ENCODE data around the gene ITFG1.

Gene ITFG1

GRCh38 chr16:47461598-47462266 is 869 bp upstream of the ITFG1 start:
- TF ChIP-seq CTCF (IDR thresholded peaks at IDR 0.05; ENCODE audit: low read depth, low read length) = no peak
- Histone ChIP-seq H3K4me3 (ENCODE audit: low read depth, low read length) (peak overlapping the region; percentile 96), H3K36me3 (no peaks in the 10 kb centered on the region; the same call in 1 of the 2 replicates), H3K9me3 (no peaks in the 10 kb centered on the region), H3K27me3 (no peaks in the 10 kb centered on the region), H3K4me1 (no peaks in the 10 kb centered on the region)
- DNase-seq = no peak

GRCh38 chr16:47460359-47460710 is 528 bp downstream of the ITFG1 start:
- DNase-seq = no peak

GRCh38 chr16:47459603-47460002 is 1.3 kb downstream of the ITFG1 start:
- TF ChIP-seq CTCF (IDR thresholded peaks at IDR 0.05; ENCODE audit: low read depth, low read length) = no peak
- no peaks in the 10 kb centered on the region for H3K4me1 ChIP-seq
- no peaks in the 10 kb centered on the region; the same call in none of the 2 replicates for H3K36me3 ChIP-seq
- no peak for DNase-seq
- H3K9me3 ChIP-seq = no peaks in the 10 kb centered on the region
- H3K27me3 ChIP-seq = no peaks in the 10 kb centered on the region
- peak overlapping the region; percentile 96 for H3K4me3 ChIP-seq (ENCODE audit: low read depth, low read length)

More at GRCh38 chr16:47460359-47460710, 528 bp downstream of the ITFG1 start:
- TF ChIP-seq CTCF (IDR thresholded peaks at IDR 0.05; ENCODE audit: low read depth, low read length) = no peak
- H3K4me1 ChIP-seq = no peaks in the 10 kb centered on the region
- H3K9me3 ChIP-seq = no peaks in the 10 kb centered on the region
- H3K4me3 ChIP-seq (ENCODE audit: low read depth, low read length) = peak overlapping the region; percentile 96
- H3K36me3 ChIP-seq = no peaks in the 10 kb centered on the region; the same call in 1 of the 2 replicates
- H3K27me3 ChIP-seq = no peaks in the 10 kb centered on the region

- H3K27me3 ChIP-seq = no peaks in the 10 kb centered on the region
- DNase-seq = no peak
- no peak for TF ChIP-seq CTCF (IDR thresholded peaks at IDR 0.05; ENCODE audit: low read depth, low read length)
- no peaks in the 10 kb centered on the region for H3K4me1 ChIP-seq
- no peaks in the 10 kb centered on the region for H3K9me3 ChIP-seq
- peaks cover 1% of the 10 kb centered on the region for H3K36me3 ChIP-seq
- no peak overlapping the region for H3K4me3 ChIP-seq (ENCODE audit: low read depth, low read length)
Measured at GRCh38 chr16:47458331-47458730, 2.5 kb downstream of the ITFG1 start.

GRCh38 chr16:47449788-47450187 is 11.1 kb downstream of the ITFG1 start:
- Histone ChIP-seq H3K9me3 (no peaks in the 10 kb centered on the region), H3K4me1 (0 out of 2 replicates have a peak, but pooled peaks cover 2% of the 10 kb centered on the region), H3K36me3 (peaks cover 18% of the 10 kb centered on the region), H3K27me3 (no peaks in the 10 kb centered on the region), H3K4me3 (ENCODE audit: low read depth, low read length) (no peak overlapping the region)
- no peak for TF ChIP-seq CTCF (IDR thresholded peaks at IDR 0.05; ENCODE audit: low read depth, low read length)
- DNase-seq = no peak

- no peak for DNase-seq
- H3K27me3 ChIP-seq = no peaks in the 10 kb centered on the region
- no peak for TF ChIP-seq CTCF (IDR thresholded peaks at IDR 0.05; ENCODE audit: low read depth, low read length)
- peaks cover 18% of the 10 kb centered on the region for H3K36me3 ChIP-seq
- no peaks in the 10 kb centered on the region for H3K9me3 ChIP-seq
- H3K4me3 ChIP-seq (ENCODE audit: low read depth, low read length) = no peak overlapping the region
- H3K4me1 ChIP-seq = 0 out of 2 replicates have a peak, but pooled peaks cover 2% of the 10 kb centered on the region
Measured at GRCh38 chr16:47448830-47449575, 11.9 kb downstream of the ITFG1 start.
